Muscle layer of colon (tissue), 2 donors: Measurements from ENCODE around the gene LAMB3.

Experiments
- H3K27ac ChIP-seq: one replicate; pipeline ENCODE4 v1.7.0; 2013; ENCODE audit warnings: low read depth, mild to moderate bottlenecking, low read length, moderate library complexity
- H3K27me3 ChIP-seq, 2 donors: one replicate each; pipeline ENCODE4 v1.7.0; 2013; ENCODE audit warnings: low read length in 2 of 2, mild to moderate bottlenecking in 2 of 2; ENCODE audit not compliant: insufficient read depth in 2 of 2, control insufficient read depth in 1 of 2
- H3K36me3 ChIP-seq: one replicate; pipeline ENCODE4 v1.7.0; 2013; ENCODE audit warnings: mild to moderate bottlenecking, low read length; ENCODE audit not compliant: insufficient read depth
- H3K4me1 ChIP-seq: one replicate; pipeline ENCODE4 v1.7.0; 2013; ENCODE audit warnings: mild to moderate bottlenecking, low read length; ENCODE audit not compliant: insufficient read depth
- H3K4me3 ChIP-seq, 2 donors: one replicate each; pipeline ENCODE4 v1.7.0; 2013; ENCODE audit warnings: low read length in 2 of 2, low read depth in 1 of 2, mild to moderate bottlenecking in 1 of 2, moderate library complexity in 1 of 2
- H3K9ac ChIP-seq: one replicate; pipeline ENCODE4 v1.7.0; 2013; ENCODE audit warnings: low read length
- H3K9me3 ChIP-seq: one replicate; pipeline ENCODE4 v1.7.0; 2013; ENCODE audit warnings: mild to moderate bottlenecking, low read length
- donor health status: abdominal sarcoma.
- donor health status: Adenocarcinoma of cecum.

LAMB3 gene

GRCh38 chr1:209628618-209629299 is 23.5 kb downstream of the LAMB3 start:
- Histone ChIP-seq H3K9ac (no peak overlapping the region), H3K4me1 (peaks cover 5% of the 10 kb centered on the region), H3K27me3 (no peaks in the 10 kb centered on the region), H3K36me3 (no peaks in the 10 kb centered on the region), H3K4me3 (no peak overlapping the region), H3K9me3 (no peaks in the 10 kb centered on the region), H3K27ac (no peak overlapping the region)

GRCh38 chr1:209627732-209628196 is 24.5 kb downstream of the LAMB3 start:
- no peak overlapping the region for H3K4me3 ChIP-seq
- H3K9ac ChIP-seq = no peak overlapping the region
- H3K36me3 ChIP-seq = no peaks in the 10 kb centered on the region
- peaks cover 5% of the 10 kb centered on the region for H3K4me1 ChIP-seq
- H3K27ac ChIP-seq = no peak overlapping the region
- no peaks in the 10 kb centered on the region for H3K27me3 ChIP-seq
- no peaks in the 10 kb centered on the region for H3K9me3 ChIP-seq

GRCh38 chr1:209627027-209627731 is 25.0 kb downstream of the LAMB3 start:
- H3K27ac ChIP-seq = no peak overlapping the region
- no peaks in the 10 kb centered on the region for H3K36me3 ChIP-seq
- H3K4me3 ChIP-seq = no peak overlapping the region
- H3K9me3 ChIP-seq = no peaks in the 10 kb centered on the region
- H3K9ac ChIP-seq = no peak overlapping the region
- peaks cover 5% of the 10 kb centered on the region for H3K4me1 ChIP-seq
- H3K27me3 ChIP-seq = no peaks in the 10 kb centered on the region

GRCh38 chr1:209626346-209627026 is 25.7 kb downstream of the LAMB3 start:
- Histone ChIP-seq H3K4me3 (no peak overlapping the region), H3K4me1 (peaks cover 5% of the 10 kb centered on the region), H3K9ac (no peak overlapping the region), H3K27me3 (no peaks in the 10 kb centered on the region), H3K9me3 (no peaks in the 10 kb centered on the region), H3K36me3 (no peaks in the 10 kb centered on the region), H3K27ac (no peak overlapping the region)

GRCh38 chr1:209625791-209626285 is 26.4 kb downstream of the LAMB3 start:
- Histone ChIP-seq H3K4me1 (peaks cover 5% of the 10 kb centered on the region), H3K4me3 (no peak overlapping the region), H3K9me3 (no peaks in the 10 kb centered on the region), H3K36me3 (no peaks in the 10 kb centered on the region), H3K27me3 (no peaks in the 10 kb centered on the region), H3K27ac (no peak overlapping the region), H3K9ac (no peak overlapping the region)

GRCh38 chr1:209624558-209625549 is 27.4 kb downstream of the LAMB3 start:
- Histone ChIP-seq H3K9ac (no peak overlapping the region), H3K4me1 (peaks cover 5% of the 10 kb centered on the region)

GRCh38 chr1:209622841-209623829 is 29.1 kb downstream of the LAMB3 start:
- Histone ChIP-seq H3K27ac (no peak overlapping the region), H3K4me3 (no peak overlapping the region), H3K36me3 (no peaks in the 10 kb centered on the region), H3K27me3 (no peaks in the 10 kb centered on the region), H3K4me1 (peaks cover 5% of the 10 kb centered on the region), H3K9ac (no peak overlapping the region), H3K9me3 (no peaks in the 10 kb centered on the region)

More at GRCh38 chr1:209624558-209625549, 27.4 kb downstream of the LAMB3 start:
- no peaks in the 10 kb centered on the region for H3K36me3 ChIP-seq
- no peak overlapping the region for H3K4me3 ChIP-seq
- no peak overlapping the region for H3K27ac ChIP-seq
- H3K27me3 ChIP-seq = no peaks in the 10 kb centered on the region
- H3K9me3 ChIP-seq = no peaks in the 10 kb centered on the region

GRCh38 chr1:209621741-209622655 is 30.2 kb downstream of the LAMB3 start:
- H3K27ac ChIP-seq = no peak overlapping the region
- no peaks in the 10 kb centered on the region for H3K9me3 ChIP-seq
- H3K9ac ChIP-seq = no peak overlapping the region
- no peaks in the 10 kb centered on the region for H3K4me1 ChIP-seq
- H3K4me3 ChIP-seq = no peak overlapping the region
- no peaks in the 10 kb centered on the region for H3K36me3 ChIP-seq
- no peaks in the 10 kb centered on the region for H3K27me3 ChIP-seq

GRCh38 chr1:209621286-209621685 is 30.9 kb downstream of the LAMB3 start:
- H3K4me3 ChIP-seq = no peak overlapping the region
- H3K9ac ChIP-seq = no peak overlapping the region
- no peaks in the 10 kb centered on the region for H3K36me3 ChIP-seq
- H3K4me1 ChIP-seq = no peaks in the 10 kb centered on the region
- no peaks in the 10 kb centered on the region for H3K9me3 ChIP-seq
- no peak overlapping the region for H3K27ac ChIP-seq
- H3K27me3 ChIP-seq = no peaks in the 10 kb centered on the region
